ENCODE measurements around the gene ZDHHC16. TPM values are rescaled to one million over a fixed set of nuclear protein-coding genes. Genes with fewer than 3 reads are reported as not detected.

ZDHHC16 gene
- total and polyA plus RNA-seq, 10 of the 15 experiments (the other 5 are each of a cell fraction or from before 2014, with no cell fraction given): 16.8 to 63.1 (median 29.8) TPM

DNA sequence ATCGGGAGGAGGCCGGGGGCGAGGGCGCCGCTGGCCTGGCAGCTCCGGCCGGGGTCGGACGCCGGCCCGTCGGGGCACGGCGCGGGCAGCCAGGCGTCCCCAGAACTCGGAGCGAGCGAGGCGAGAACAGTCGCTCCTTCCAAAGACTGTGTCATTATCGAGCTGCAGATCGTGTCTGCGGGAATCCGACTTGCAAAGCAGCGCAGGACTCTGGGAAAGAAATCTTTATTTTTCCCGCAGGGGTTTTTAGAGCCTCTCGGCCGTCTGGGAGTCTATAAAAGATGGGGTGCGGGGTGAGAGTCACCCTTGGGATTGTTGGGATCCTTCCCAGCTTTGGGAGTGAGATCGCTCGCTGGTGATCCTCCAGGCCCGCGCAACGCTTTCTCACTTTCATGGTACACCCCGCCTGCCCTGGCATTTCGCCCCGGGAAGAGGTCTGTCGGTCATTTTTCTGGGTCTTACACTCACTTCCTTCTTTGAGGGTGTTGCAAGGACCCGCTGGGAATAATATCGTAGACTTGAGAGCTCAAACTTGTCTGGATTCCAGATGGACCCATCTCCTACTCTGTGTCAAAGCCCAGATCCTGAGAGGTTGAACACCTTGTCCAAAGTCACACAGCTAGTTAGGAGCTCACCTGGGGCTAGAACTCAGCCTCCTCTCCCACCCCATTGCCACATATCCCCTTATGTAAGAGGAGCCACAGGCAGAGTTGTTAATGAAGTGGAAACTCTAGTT lies 53.8 kb downstream of the ZDHHC16 start (continued):
- no peak for TF ChIP-seq RB1 (IDR thresholded peaks at IDR 0.05; ENCODE audit: borderline replicate concordance)

DNA sequence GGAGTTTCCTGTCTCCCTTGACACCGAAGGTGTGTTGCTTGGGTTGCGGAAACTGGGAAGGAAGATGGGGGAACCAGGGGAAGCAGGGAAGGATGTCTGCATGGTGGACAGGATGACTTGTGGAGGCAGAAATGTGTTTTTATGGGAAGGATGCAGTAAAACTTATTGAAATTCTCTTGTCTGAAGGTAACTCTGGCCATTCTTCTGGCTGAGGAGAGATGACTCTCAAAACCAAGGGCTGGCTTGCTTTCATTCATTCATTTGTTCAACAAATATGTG lies 54.3 kb downstream of the ZDHHC16 start:
- Histone ChIP-seq H3K9ac (ENCODE audit: control insufficient read depth, insufficient read depth, low read length) (no peak overlapping the region), H3K4me1 (ENCODE audit: control insufficient read depth, insufficient read depth, low read length) (peaks cover 5% of the 10 kb centered on the region), H3K27me3 (replicated peaks in 1 of 2; ENCODE audit: control insufficient read depth in 2 of 2, insufficient read depth in 2 of 2, low read length in 1 of 2) (peaks cover 6 to 14% of the 10 kb centered on the region in 2 experiments), H3K79me2 (ENCODE audit: control insufficient read depth, insufficient read depth, low read length) (peaks cover 29% of the 10 kb centered on the region), H2AFZ (ENCODE audit: control insufficient read depth, low read depth, low read length) (no peak overlapping the region), H3K9me3 (replicated peaks; ENCODE audit: control insufficient read depth, insufficient read depth, low read length) (no peaks in the 10 kb centered on the region), H3K27ac (ENCODE audit: control insufficient read depth, insufficient read depth) (no peak overlapping the region), H4K20me1 (ENCODE audit: control insufficient read depth, insufficient read depth) (no peaks in the 10 kb centered on the region), H3K4me3 (no peak overlapping the region), H3K4me2 (ENCODE audit: control insufficient read depth, insufficient read depth) (no peak overlapping the region), H3K36me3 (ENCODE audit: control insufficient read depth in 2 of 2, insufficient read depth in 2 of 2, low read length in 1 of 2) (no peaks in the 10 kb centered on the region)
- ATAC-seq (no peak), DNase-seq (ENCODE audit: low read depth, low spot score) (no peak), FAIRE-seq (no peak)
- CTCF ChIA-PET: interaction anchor here (1.5 kb wide), 1 partner anchor 92 kb away, joined by 3 read pairs; no protein-coding TSS in a partner anchor
- in situ Hi-C loops (cut with MboI): no loop called here
- intact Hi-C loops (cut with micrococcal nuclease; ENCODE audit: unreplicated experiment): no loop called here
- WGBS (ENCODE audit: insufficient coverage, insufficient replicate concordance, low lambda C conversion rate, missing lambda C conversion rate): 100% methylated on average over 2 of the region's 2 CpGs
- BruUV-seq (replicated peaks): no TSS peak
- POLR2A ChIA-PET: interaction anchor here (1.6 kb wide), 1 partner anchor 46 kb away, joined by 3 read pairs; no protein-coding TSS in a partner anchor
- SMC1A ChIA-PET (ENCODE audit: uncharacterized antibody, unreplicated experiment): interaction anchor here (1.4 kb wide), 1 partner anchor 70 kb away, joined by 3 read pairs; no protein-coding TSS in a partner anchor
- RAD21 ChIA-PET (ENCODE audit: unreplicated experiment): no interaction called here
- TF ChIP-seq FOXM1 (IDR thresholded peaks at IDR 0.05; ENCODE audit: low read depth, low read length): no peak
- TF ChIP-seq CBX5 (IDR thresholded peaks at IDR 0.05; ENCODE audit: low read depth): no peak
- TF ChIP-seq FOS (IDR thresholded peaks at IDR 0.05; ENCODE audit: borderline replicate concordance, extremely low read depth, insufficient read length): no peak
- TF ChIP-seq MTA2 (IDR thresholded peaks at IDR 0.05; ENCODE audit: low read depth): no peak
- TF ChIP-seq ZSCAN29 (IDR thresholded peaks at IDR 0.05): no peak
- TF ChIP-seq KLF5 (IDR thresholded peaks at IDR 0.05; ENCODE audit: partially characterized antibody): no peak
- TF ChIP-seq FOXK2 (IDR thresholded peaks at IDR 0.05): no peak
- no peak for TF ChIP-seq ZBED1 (IDR thresholded peaks at IDR 0.05; ENCODE audit: borderline replicate concordance)
- no peak for TF ChIP-seq MYB (IDR thresholded peaks at IDR 0.05; ENCODE audit: borderline replicate concordance, low read depth, low read length)
- TF ChIP-seq SUPT20H (IDR thresholded peaks at IDR 0.05; ENCODE audit: borderline replicate concordance, control insufficient read depth, low read depth, low read length): no peak
- TF ChIP-seq, protein P1, sequence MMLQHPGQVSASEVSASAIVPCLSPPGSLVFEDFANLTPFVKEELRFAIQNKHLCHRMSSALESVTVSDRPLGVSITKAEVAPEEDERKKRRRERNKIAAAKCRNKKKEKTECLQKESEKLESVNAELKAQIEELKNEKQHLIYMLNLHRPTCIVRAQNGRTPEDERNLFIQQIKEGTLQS (IDR thresholded peaks at IDR 0.05; ENCODE audit: borderline replicate concordance, extremely low read depth, low read depth, low read length): no peak
- no peak for TF ChIP-seq SREBF2 (IDR thresholded peaks at IDR 0.05; ENCODE audit: low read length)
- no peak for TF ChIP-seq EED (IDR thresholded peaks at IDR 0.05; ENCODE audit: low read depth)
- TF ChIP-seq, protein P2, sequence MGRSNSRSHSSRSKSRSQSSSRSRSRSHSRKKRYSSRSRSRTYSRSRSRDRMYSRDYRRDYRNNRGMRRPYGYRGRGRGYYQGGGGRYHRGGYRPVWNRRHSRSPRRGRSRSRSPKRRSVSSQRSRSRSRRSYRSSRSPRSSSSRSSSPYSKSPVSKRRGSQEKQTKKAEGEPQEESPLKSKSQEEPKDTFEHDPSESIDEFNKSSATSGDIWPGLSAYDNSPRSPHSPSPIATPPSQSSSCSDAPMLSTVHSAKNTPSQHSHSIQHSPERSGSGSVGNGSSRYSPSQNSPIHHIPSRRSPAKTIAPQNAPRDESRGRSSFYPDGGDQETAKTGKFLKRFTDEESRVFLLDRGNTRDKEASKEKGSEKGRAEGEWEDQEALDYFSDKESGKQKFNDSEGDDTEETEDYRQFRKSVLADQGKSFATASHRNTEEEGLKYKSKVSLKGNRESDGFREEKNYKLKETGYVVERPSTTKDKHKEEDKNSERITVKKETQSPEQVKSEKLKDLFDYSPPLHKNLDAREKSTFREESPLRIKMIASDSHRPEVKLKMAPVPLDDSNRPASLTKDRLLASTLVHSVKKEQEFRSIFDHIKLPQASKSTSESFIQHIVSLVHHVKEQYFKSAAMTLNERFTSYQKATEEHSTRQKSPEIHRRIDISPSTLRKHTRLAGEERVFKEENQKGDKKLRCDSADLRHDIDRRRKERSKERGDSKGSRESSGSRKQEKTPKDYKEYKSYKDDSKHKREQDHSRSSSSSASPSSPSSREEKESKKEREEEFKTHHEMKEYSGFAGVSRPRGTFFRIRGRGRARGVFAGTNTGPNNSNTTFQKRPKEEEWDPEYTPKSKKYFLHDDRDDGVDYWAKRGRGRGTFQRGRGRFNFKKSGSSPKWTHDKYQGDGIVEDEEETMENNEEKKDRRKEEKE (IDR thresholded peaks at IDR 0.05): no peak
- no peak for TF ChIP-seq HDGF (IDR thresholded peaks at IDR 0.05)
- TF ChIP-seq SPI1 (IDR thresholded peaks at IDR 0.05; ENCODE audit: borderline replicate concordance, insufficient read depth, low read depth, low read length): no peak
- TF ChIP-seq, protein P3, sequence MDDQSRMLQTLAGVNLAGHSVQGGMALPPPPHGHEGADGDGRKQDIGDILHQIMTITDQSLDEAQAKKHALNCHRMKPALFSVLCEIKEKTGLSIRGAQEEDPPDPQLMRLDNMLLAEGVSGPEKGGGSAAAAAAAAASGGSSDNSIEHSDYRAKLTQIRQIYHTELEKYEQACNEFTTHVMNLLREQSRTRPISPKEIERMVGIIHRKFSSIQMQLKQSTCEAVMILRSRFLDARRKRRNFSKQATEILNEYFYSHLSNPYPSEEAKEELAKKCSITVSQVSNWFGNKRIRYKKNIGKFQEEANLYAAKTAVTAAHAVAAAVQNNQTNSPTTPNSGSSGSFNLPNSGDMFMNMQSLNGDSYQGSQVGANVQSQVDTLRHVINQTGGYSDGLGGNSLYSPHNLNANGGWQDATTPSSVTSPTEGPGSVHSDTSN (IDR thresholded peaks at IDR 0.05; ENCODE audit: insufficient replicate concordance, low read depth, low read length): no peak
- no peak for TF ChIP-seq WRNIP1 (IDR thresholded peaks at IDR 0.05; ENCODE audit: borderline replicate concordance, low read depth, low read length)
- TF ChIP-seq EZH2 (IDR thresholded peaks at IDR 0.05; ENCODE audit: borderline replicate concordance, control insufficient read depth, low read depth, low read length): no peak

All from GM12878 (cell line).